Breast epithelium (tissue), 4 donors: ENCODE results near the gene IGDCC3. TPM values are rescaled to one million over a fixed set of nuclear protein-coding genes. Genes with fewer than 3 reads are reported as not detected.

Experiments used
- DNase-seq, 2 donors: peaks; one replicate each; pipeline ENCODE4 v3.0.0-alpha.2; 2019; ENCODE audit warnings: low spot score in 2 of 2
- H3K27ac ChIP-seq, 2 donors: fragments of 200-600 bp; sonication (generic) in 1 of 2; one replicate each; pipeline ENCODE4 v1.5.1; 2016 to 2019; ENCODE audit warnings: mild to moderate bottlenecking in 1 of 2
- H3K27me3 ChIP-seq, 2 donors: fragments of 200-600 bp; sonication (generic) in 1 of 2; one replicate each; pipeline versions ENCODE4 v1.5.1 to v1.6.0; 2017 to 2019; ENCODE audit warnings: control low read depth in 1 of 2, mild to moderate bottlenecking in 1 of 2
- H3K36me3 ChIP-seq: fragments of 200-600 bp; one replicate; pipeline ENCODE4 v1.5.1; 2019
- H3K4me1 ChIP-seq, 2 donors: fragments of 200-600 bp; sonication (generic); one replicate each; pipeline ENCODE4 v1.5.1; 2016 to 2019; ENCODE audit warnings: control low read depth in 1 of 2
- H3K4me3 ChIP-seq, 3 donors: fragments of 200-600 bp; sonication (generic); 1 replicate in 2 of 3; 2 replicates in 1 of 3; pipeline ENCODE4 v1.5.1; 2016 to 2019; ENCODE audit warnings: mild to moderate bottlenecking in 3 of 3, moderate library complexity in 2 of 3
- H3K9me3 ChIP-seq, 2 donors: fragments of 200-600 bp; sonication (generic) in 1 of 2; one replicate each; pipeline ENCODE4 v1.5.1; 2016 to 2019; ENCODE audit warnings: control low read depth in 1 of 2
- CTCF ChIP-seq, 3 donors: fragments of 450-650 bp; IDR thresholded peaks; one replicate each; pipeline ENCODE4 v1.5.1; 2016 to 2017; ENCODE audit warnings: antibody characterized with exemption in 3 of 3, mild to moderate bottlenecking in 3 of 3, moderate library complexity in 3 of 3
- POLR2A ChIP-seq: fragments of 450-650 bp; IDR thresholded peaks from one replicate; pipeline ENCODE4 v1.6.1; 2016; ENCODE audit warnings: antibody characterized with exemption, mild to moderate bottlenecking, moderate library complexity
- POLR2AphosphoS5 ChIP-seq, 3 donors: sonication (generic); formaldehyde crosslinking; IDR thresholded peaks; one replicate each; pipeline ENCODE4 v1.6.1; 2017; ENCODE audit warnings: antibody characterized with exemption in 3 of 3
- intact Hi-C: fragments of 100-400 bp; cut with DNase I; formaldehyde crosslinking; loops from one replicate; pipeline ENCODE4 v1.15.1; 2023; ENCODE audit warnings: low total_unique reads
- total RNA-seq, 3 donors: library from RNA; depleted of rRNA; stranded (reverse); fragments of >200 nt; gene quantifications; one replicate each; pipeline ENCODE4 v1.1.0, GENCODE V29; 2016

IGDCC3 gene
- total RNA-seq, 3 donors from 2014 or later: 0.33 to 1.8 TPM; not detected in 1

- no peak overlapping the region for H3K4me3 ChIP-seq
- H3K27me3 ChIP-seq: no peaks in the 10 kb centered on the region
- no peak overlapping the region for H3K27ac ChIP-seq
- H3K4me1 ChIP-seq: no peaks in the 10 kb centered on the region
- intact Hi-C loops: no loop called here
- no peak for DNase-seq
- H3K36me3 ChIP-seq: no peaks in the 10 kb centered on the region
- TF ChIP-seq CTCF (IDR thresholded peaks at IDR 0.05) (no peak), POLR2A (no peak), POLR2AphosphoS5 (IDR thresholded peaks at IDR 0.05) (no peak)
- H3K9me3 ChIP-seq: no peaks in the 10 kb centered on the region
Observed at GRCh38 chr15:65411465-65412071, 33.8 kb upstream of the IGDCC3 start.

- no peak for TF ChIP-seq POLR2AphosphoS5 (IDR thresholded peaks at IDR 0.05)
- Histone ChIP-seq H3K4me3 (no peak overlapping the region), H3K4me1 (no peaks in the 10 kb centered on the region), H3K9me3 (no peaks in the 10 kb centered on the region), H3K36me3 (no peaks in the 10 kb centered on the region), H3K27ac (no peak overlapping the region), H3K27me3 (no peaks in the 10 kb centered on the region)
- DNase-seq: no peak
- intact Hi-C loops: no loop called here
Observed at GRCh38 chr15:65410972-65411371, 33.2 kb upstream of the IGDCC3 start.

- no peak for TF ChIP-seq POLR2AphosphoS5 (IDR thresholded peaks at IDR 0.05)
- no peak for TF ChIP-seq POLR2A
- no peak for TF ChIP-seq CTCF (IDR thresholded peaks at IDR 0.05)
- no peak for DNase-seq
- H3K27ac ChIP-seq: no peak overlapping the region
Observed at GRCh38 chr15:65410036-65410435, 32.2 kb upstream of the IGDCC3 start.

GRCh38 chr15:65409036-65409631 lies 31.3 kb upstream of the IGDCC3 start:
- H3K9me3 ChIP-seq: no peaks in the 10 kb centered on the region
- H3K36me3 ChIP-seq: no peaks in the 10 kb centered on the region
- H3K4me3 ChIP-seq: no peak overlapping the region
- TF ChIP-seq POLR2A (no peak), POLR2AphosphoS5 (IDR thresholded peaks at IDR 0.05) (no peak)
- intact Hi-C loops: no loop called here
- no peak for DNase-seq
- H3K4me1 ChIP-seq: no peaks in the 10 kb centered on the region
- H3K27me3 ChIP-seq: no peaks in the 10 kb centered on the region
- H3K27ac ChIP-seq: no peak overlapping the region

More at GRCh38 chr15:65410036-65410435, 32.2 kb upstream of the IGDCC3 start:
- no peaks in the 10 kb centered on the region for H3K9me3 ChIP-seq
- no peak overlapping the region for H3K4me3 ChIP-seq
- H3K27me3 ChIP-seq: no peaks in the 10 kb centered on the region
- H3K4me1 ChIP-seq: no peaks in the 10 kb centered on the region
- intact Hi-C loops: no loop called here
- H3K36me3 ChIP-seq: no peaks in the 10 kb centered on the region

GRCh38 chr15:65408324-65409035 lies 30.7 kb upstream of the IGDCC3 start:
- no peak for DNase-seq
- H3K27ac ChIP-seq: no peak overlapping the region
- no peaks in the 10 kb centered on the region for H3K9me3 ChIP-seq
- no peaks in the 10 kb centered on the region for H3K4me1 ChIP-seq
- H3K4me3 ChIP-seq: no peak overlapping the region
- TF ChIP-seq CTCF (IDR thresholded peaks at IDR 0.05) (no peak), POLR2A (no peak), POLR2AphosphoS5 (IDR thresholded peaks at IDR 0.05) (no peak)
- intact Hi-C loops: no loop called here
- H3K36me3 ChIP-seq: no peaks in the 10 kb centered on the region
- H3K27me3 ChIP-seq: no peaks in the 10 kb centered on the region

GRCh38 chr15:65406424-65407000 lies 28.7 kb upstream of the IGDCC3 start:
- H3K27me3 ChIP-seq: no peaks in the 10 kb centered on the region
- H3K9me3 ChIP-seq: no peaks in the 10 kb centered on the region
- no peak for DNase-seq
- H3K4me1 ChIP-seq: no peaks in the 10 kb centered on the region
- no peak overlapping the region for H3K27ac ChIP-seq
- intact Hi-C loops: no loop called here
- no peak for TF ChIP-seq CTCF (IDR thresholded peaks at IDR 0.05)
- no peak for TF ChIP-seq POLR2AphosphoS5 (IDR thresholded peaks at IDR 0.05)
- TF ChIP-seq POLR2A: no peak
- no peak overlapping the region for H3K4me3 ChIP-seq
- no peaks in the 10 kb centered on the region for H3K36me3 ChIP-seq
